Loucy (cell line): ENCODE results near the gene TAS1R3.

Source experiments
- H2AFZ ChIP-seq: fragments of 200-600 bp; sonication (generic); 2 replicates; pipeline ENCODE4 v1.6.0; 2016; ENCODE audit warnings: antibody characterized with exemption, mild to moderate bottlenecking, low read length, moderate library complexity
- H3F3A ChIP-seq: fragments of 200-600 bp; 2 replicates; pipeline ENCODE4 v1.6.0; 2016; ENCODE audit warnings: antibody characterized with exemption, low read depth, mild to moderate bottlenecking
- H3K27me3 ChIP-seq: fragments of 200-600 bp; sonication (generic); 2 replicates; pipeline ENCODE4 v1.6.1; 2014; ENCODE audit warnings: low read length, mild to moderate bottlenecking; ENCODE audit not compliant: insufficient read depth, poor library complexity, severe bottlenecking
- H3K36me3 ChIP-seq: fragments of 200-600 bp; sonication (generic); 2 replicates; pipeline ENCODE4 v1.6.1; 2016; ENCODE audit warnings: low read length; ENCODE audit not compliant: insufficient read depth
- H3K4me1 ChIP-seq: fragments of 200-600 bp; sonication (generic); 2 replicates; pipeline ENCODE4 v1.5.1; 2014; ENCODE audit warnings: low read length, mild to moderate bottlenecking; ENCODE audit not compliant: insufficient read depth, poor library complexity, severe bottlenecking
- H3K4me2 ChIP-seq: fragments of 200-600 bp; sonication (generic); 2 replicates; pipeline ENCODE4 v1.6.0; 2014; ENCODE audit warnings: antibody characterized with exemption, low read length, low read depth, mild to moderate bottlenecking; ENCODE audit not compliant: poor library complexity, severe bottlenecking
- H3K4me3 ChIP-seq: fragments of 200-600 bp; sonication (generic); 2 replicates; pipeline ENCODE4 v1.5.1; 2014; ENCODE audit warnings: low read length, mild to moderate bottlenecking, mixed read lengths; ENCODE audit not compliant: poor library complexity, severe bottlenecking
- H3K79me2 ChIP-seq: fragments of 200-600 bp; sonication (generic); 2 replicates; pipeline ENCODE4 v1.6.1; 2014; ENCODE audit warnings: low read length; ENCODE audit not compliant: insufficient read depth
- H3K9ac ChIP-seq: fragments of 200-600 bp; sonication (generic); 2 replicates; pipeline ENCODE4 v1.6.0; 2014; ENCODE audit warnings: mild to moderate bottlenecking, low read depth, low read length, moderate library complexity; ENCODE audit not compliant: poor library complexity, severe bottlenecking
- H3K9me2 ChIP-seq: fragments of 200-600 bp; sonication (generic); replicated peaks from 2 replicates; pipeline ENCODE4 v1.6.1; 2016; ENCODE audit warnings: low read depth, low read length, mixed read lengths
- H3K9me3 ChIP-seq: fragments of 200-600 bp; sonication (generic); 2 replicates; pipeline ENCODE4 v1.6.1; 2014; ENCODE audit warnings: mild to moderate bottlenecking, antibody characterized with exemption, low read length, low read depth; ENCODE audit not compliant: insufficient read depth
- H4K20me1 ChIP-seq: fragments of 200-600 bp; sonication (generic); 2 replicates; pipeline ENCODE4 v1.6.0; 2014; ENCODE audit warnings: antibody characterized with exemption, low read length, mild to moderate bottlenecking; ENCODE audit not compliant: insufficient read depth, poor library complexity, severe bottlenecking
- EZH2phosphoT487 ChIP-seq: fragments of 200-600 bp; IDR thresholded peaks from 2 replicates; pipeline ENCODE4 v1.6.1; 2018; ENCODE audit warnings: antibody characterized with exemption, mild to moderate bottlenecking, moderate library complexity, borderline replicate concordance
- TF ChIP-seq, protein P1 (sequence below): fragments of 200-600 bp; sonication (generic); conservative IDR thresholded peaks from 2 replicates; pipeline ENCODE4 v1.5.1; 2014; ENCODE audit warnings: mild to moderate bottlenecking, antibody characterized with exemption, low read length

TAS1R3 gene

DNA sequence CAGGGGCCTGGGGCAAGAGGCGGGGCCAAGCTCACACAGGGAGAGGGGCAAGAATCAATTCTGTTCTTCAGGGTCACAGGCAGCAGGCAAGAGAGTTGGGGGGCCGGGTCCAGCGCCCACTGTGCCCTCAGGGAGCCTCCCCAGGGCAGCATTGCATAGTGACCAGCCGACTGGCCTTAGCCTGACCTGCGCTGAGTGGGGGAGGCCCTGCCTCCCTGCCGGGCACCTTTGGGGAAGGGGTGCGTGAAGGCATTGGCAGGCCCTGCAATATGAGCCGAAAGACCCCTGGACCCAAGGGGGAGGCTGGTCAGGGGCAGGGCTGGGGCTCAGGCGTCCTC, 38.7 kb upstream of the TAS1R3 start:
- H3F3A ChIP-seq = no peaks in the 10 kb centered on the region
- no peaks in the 10 kb centered on the region for H4K20me1 ChIP-seq

DNA sequence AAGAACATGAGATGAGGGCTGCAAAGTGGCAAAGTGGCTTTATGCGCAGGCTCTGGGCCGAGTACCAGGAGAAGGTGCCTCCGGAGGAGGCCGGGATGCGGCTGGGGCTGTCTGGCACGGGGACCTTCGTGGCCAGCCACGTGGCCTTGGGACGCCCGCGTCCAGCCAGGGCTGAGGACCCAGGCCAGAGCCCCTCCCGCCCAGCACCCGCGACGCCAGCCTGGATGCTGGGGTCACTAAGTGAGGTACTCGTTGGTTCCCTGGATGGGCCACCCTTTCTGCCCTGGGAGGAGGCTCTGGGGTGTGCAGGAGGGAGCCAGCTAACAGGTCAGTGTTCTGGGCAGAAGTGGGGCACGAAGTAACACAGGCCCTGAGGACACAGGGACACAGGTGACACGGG, 38.2 kb upstream of the TAS1R3 start:
- H3K9ac ChIP-seq = no peak overlapping the region
- H3K4me1 ChIP-seq = no peaks in the 10 kb centered on the region
- no peaks in the 10 kb centered on the region for H3K79me2 ChIP-seq
- H3K9me2 ChIP-seq = no peaks in the 10 kb centered on the region
- H3K4me2 ChIP-seq = no peak overlapping the region
- no peaks in the 10 kb centered on the region for H3K27me3 ChIP-seq
- H3F3A ChIP-seq = no peaks in the 10 kb centered on the region
- TF ChIP-seq, protein P1, sequence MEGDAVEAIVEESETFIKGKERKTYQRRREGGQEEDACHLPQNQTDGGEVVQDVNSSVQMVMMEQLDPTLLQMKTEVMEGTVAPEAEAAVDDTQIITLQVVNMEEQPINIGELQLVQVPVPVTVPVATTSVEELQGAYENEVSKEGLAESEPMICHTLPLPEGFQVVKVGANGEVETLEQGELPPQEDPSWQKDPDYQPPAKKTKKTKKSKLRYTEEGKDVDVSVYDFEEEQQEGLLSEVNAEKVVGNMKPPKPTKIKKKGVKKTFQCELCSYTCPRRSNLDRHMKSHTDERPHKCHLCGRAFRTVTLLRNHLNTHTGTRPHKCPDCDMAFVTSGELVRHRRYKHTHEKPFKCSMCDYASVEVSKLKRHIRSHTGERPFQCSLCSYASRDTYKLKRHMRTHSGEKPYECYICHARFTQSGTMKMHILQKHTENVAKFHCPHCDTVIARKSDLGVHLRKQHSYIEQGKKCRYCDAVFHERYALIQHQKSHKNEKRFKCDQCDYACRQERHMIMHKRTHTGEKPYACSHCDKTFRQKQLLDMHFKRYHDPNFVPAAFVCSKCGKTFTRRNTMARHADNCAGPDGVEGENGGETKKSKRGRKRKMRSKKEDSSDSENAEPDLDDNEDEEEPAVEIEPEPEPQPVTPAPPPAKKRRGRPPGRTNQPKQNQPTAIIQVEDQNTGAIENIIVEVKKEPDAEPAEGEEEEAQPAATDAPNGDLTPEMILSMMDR = no peak
- no peak for TF ChIP-seq EZH2phosphoT487
- H4K20me1 ChIP-seq = no peaks in the 10 kb centered on the region
- H2AFZ ChIP-seq = no peak overlapping the region
- H3K36me3 ChIP-seq = no peaks in the 10 kb centered on the region
- H3K9me3 ChIP-seq = no peaks in the 10 kb centered on the region
- no peak overlapping the region for H3K4me3 ChIP-seq

More for the DNA sequence above, 38.7 kb upstream of the TAS1R3 start:
- H3K9ac ChIP-seq = no peak overlapping the region
- H3K9me2 ChIP-seq = no peaks in the 10 kb centered on the region
- TF ChIP-seq, protein P1 = no peak
- no peak for TF ChIP-seq EZH2phosphoT487
- no peaks in the 10 kb centered on the region for H3K36me3 ChIP-seq
- H3K9me3 ChIP-seq = no peaks in the 10 kb centered on the region
- no peaks in the 10 kb centered on the region for H3K27me3 ChIP-seq
- H2AFZ ChIP-seq = no peak overlapping the region
- no peak overlapping the region for H3K4me3 ChIP-seq
- no peaks in the 10 kb centered on the region for H3K79me2 ChIP-seq
- no peaks in the 10 kb centered on the region for H3K4me1 ChIP-seq
- H3K4me2 ChIP-seq = no peak overlapping the region

DNA sequence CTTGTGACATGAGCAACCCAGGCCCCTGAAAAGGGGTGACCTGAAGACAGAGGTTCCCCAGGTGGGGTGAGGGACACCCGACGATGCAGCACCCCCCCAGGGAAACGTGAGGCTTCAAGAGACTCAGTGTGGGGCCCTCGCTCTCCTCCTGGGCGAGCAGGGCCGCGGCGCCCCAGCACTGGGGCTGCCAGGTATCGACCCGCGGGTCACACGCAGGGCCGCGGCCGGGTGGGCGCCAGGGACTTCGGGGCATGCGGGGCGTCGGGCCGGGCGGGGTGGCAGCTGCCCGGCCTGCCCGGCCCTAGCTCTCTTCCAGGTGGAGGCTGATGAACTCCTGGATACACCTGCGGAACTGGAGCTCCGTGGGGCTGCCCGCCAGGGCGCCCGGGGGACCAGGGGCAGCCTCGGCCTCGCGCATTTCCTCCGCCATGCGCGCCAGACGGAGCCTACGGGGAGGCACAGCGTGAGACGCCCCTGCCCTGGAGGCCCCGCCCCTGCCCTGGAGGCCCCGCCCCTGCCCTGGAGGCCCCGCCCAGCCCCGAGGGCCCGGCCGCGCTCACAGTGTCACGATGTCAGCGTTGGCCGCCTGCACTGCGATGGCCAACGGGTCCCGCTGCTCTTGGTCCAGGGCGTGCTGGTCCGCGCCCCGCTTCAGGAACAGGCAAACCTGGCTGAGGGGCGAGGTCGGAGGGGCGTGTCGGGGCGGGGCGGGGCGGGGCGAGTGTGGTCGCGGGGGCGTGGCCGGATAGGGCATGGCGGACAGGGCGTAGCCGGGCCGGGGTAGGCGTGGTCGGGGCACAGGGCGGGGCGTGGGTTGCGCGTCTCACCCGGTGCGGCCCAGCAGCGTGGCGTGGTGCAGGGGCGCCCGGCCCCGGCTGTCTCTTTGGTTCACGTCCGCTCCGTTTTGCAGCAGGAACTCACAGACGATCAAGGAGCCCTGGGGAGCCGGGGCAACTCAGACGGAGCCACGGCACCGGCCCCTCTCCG, 37.5 kb upstream of the TAS1R3 start:
- no peaks in the 10 kb centered on the region for H3K27me3 ChIP-seq
- no peaks in the 10 kb centered on the region for H3K9me3 ChIP-seq
- no peak overlapping the region for H3K4me3 ChIP-seq
- no peak overlapping the region for H3K9ac ChIP-seq
- no peaks in the 10 kb centered on the region for H4K20me1 ChIP-seq
- no peak overlapping the region for H3K4me2 ChIP-seq
- no peak overlapping the region for H2AFZ ChIP-seq
- H3K36me3 ChIP-seq = no peaks in the 10 kb centered on the region
- no peaks in the 10 kb centered on the region for H3K79me2 ChIP-seq
- H3K9me2 ChIP-seq = no peaks in the 10 kb centered on the region
- no peak for TF ChIP-seq EZH2phosphoT487
- TF ChIP-seq, protein P1 = no peak
- no peaks in the 10 kb centered on the region for H3K4me1 ChIP-seq
- no peaks in the 10 kb centered on the region for H3F3A ChIP-seq
